Measurements from ENCODE around the gene LHPP. TPM values are rescaled to one million over a fixed set of nuclear protein-coding genes. Genes with fewer than 3 reads are reported as not detected.

LHPP gene
- polyA plus RNA-seq, 1 experiment: 7.1 TPM

- H3K9me3 ChIP-seq (ENCODE audit: control insufficient read depth, insufficient read depth, low read length): no peaks in the 10 kb centered on the region; the same call in 1 of the 2 replicates
- peaks cover 3% of the 10 kb centered on the region for H3K27me3 ChIP-seq (ENCODE audit: control insufficient read depth, insufficient read depth, low read length)
- no peak for DNase-seq (ENCODE audit: low read depth, low spot score)
- no peak overlapping the region for H3K4me3 ChIP-seq (ENCODE audit: low read depth, low read length)
- no peak for TF ChIP-seq CTCF (IDR thresholded peaks at IDR 0.05; ENCODE audit: low read depth, low read length)
- H3K27ac ChIP-seq (ENCODE audit: low read depth, low read length): no peak overlapping the region
- ChIA-PET CTCF (interaction anchor here (1.4 to 1.9 kb wide), 3 partner anchors 219 to 528 kb away, joined by 3 to 6 read pairs (median 4); no protein-coding TSS in a partner anchor), POLR2A (no interaction called here)
These were observed 60.7 kb downstream of the LHPP start for GRCh38 chr10:124522131-124522932.

GRCh38 chr10:124522933-124523871 lies 61.6 kb downstream of the LHPP start:
- Histone ChIP-seq H3K9me3 (ENCODE audit: control insufficient read depth, insufficient read depth, low read length) (no peaks in the 10 kb centered on the region; the same call in 1 of the 2 replicates), H3K27me3 (ENCODE audit: control insufficient read depth, insufficient read depth, low read length) (peaks cover 3% of the 10 kb centered on the region), H3K27ac (ENCODE audit: low read depth, low read length) (no peak overlapping the region), H3K4me3 (ENCODE audit: low read depth, low read length) (peak overlapping the region; percentile 22)
- POLR2A ChIA-PET: no interaction called here
- TF ChIP-seq CTCF (IDR thresholded peaks at IDR 0.05; ENCODE audit: low read depth, low read length): no peak
- no peak for DNase-seq (ENCODE audit: low read depth, low spot score)
- CTCF ChIA-PET: interaction anchor here (0.7 to 2.6 kb wide), 7 partner anchors 10 to 529 kb away, joined by 3 to 25 read pairs (median 4); no protein-coding TSS in a partner anchor

- H3K27ac ChIP-seq (ENCODE audit: low read depth, low read length): no peak overlapping the region
- H3K9me3 ChIP-seq (ENCODE audit: control insufficient read depth, insufficient read depth, low read length): no peaks in the 10 kb centered on the region; the same call in 1 of the 2 replicates
- H3K4me3 ChIP-seq (ENCODE audit: low read depth, low read length): no peak overlapping the region
- DNase-seq (ENCODE audit: low read depth, low spot score): no peak
- POLR2A ChIA-PET: no interaction called here
- TF ChIP-seq CTCF (IDR thresholded peaks at IDR 0.05; ENCODE audit: low read depth, low read length): no peak
- peaks cover 3% of the 10 kb centered on the region for H3K27me3 ChIP-seq (ENCODE audit: control insufficient read depth, insufficient read depth, low read length)
- CTCF ChIA-PET: interaction anchor here (0.7 to 2.6 kb wide), 5 partner anchors 10 to 529 kb away, joined by 3 to 25 read pairs (median 3); no protein-coding TSS in a partner anchor
These were observed 62.3 kb downstream of the LHPP start for GRCh38 chr10:124523901-124524300.

- DNase-seq (ENCODE audit: low read depth, low spot score): no peak
- Histone ChIP-seq H3K27ac (ENCODE audit: low read depth, low read length) (no peak overlapping the region), H3K4me3 (ENCODE audit: low read depth, low read length) (no peak overlapping the region), H3K9me3 (ENCODE audit: control insufficient read depth, insufficient read depth, low read length) (no peaks in the 10 kb centered on the region; the same call in 1 of the 2 replicates), H3K27me3 (ENCODE audit: control insufficient read depth, insufficient read depth, low read length) (peaks cover 3% of the 10 kb centered on the region)
- POLR2A ChIA-PET: no interaction called here
- CTCF ChIA-PET: interaction anchor here (1.0 to 2.6 kb wide), 2 partner anchors 14 to 216 kb away, joined by 3 to 25 read pairs; no protein-coding TSS in a partner anchor
- no peak for TF ChIP-seq CTCF (IDR thresholded peaks at IDR 0.05; ENCODE audit: low read depth, low read length)
These were observed 63.5 kb downstream of the LHPP start for GRCh38 chr10:124524991-124525653.
